Measurements from ENCODE around the gene LEFTY1.
"Not testable (repeated sequence)": the region's sequence is repeated elsewhere in the genome, so short reads cannot be mapped to it uniquely, and the experiment has no call there.

LEFTY1 gene

DNA sequence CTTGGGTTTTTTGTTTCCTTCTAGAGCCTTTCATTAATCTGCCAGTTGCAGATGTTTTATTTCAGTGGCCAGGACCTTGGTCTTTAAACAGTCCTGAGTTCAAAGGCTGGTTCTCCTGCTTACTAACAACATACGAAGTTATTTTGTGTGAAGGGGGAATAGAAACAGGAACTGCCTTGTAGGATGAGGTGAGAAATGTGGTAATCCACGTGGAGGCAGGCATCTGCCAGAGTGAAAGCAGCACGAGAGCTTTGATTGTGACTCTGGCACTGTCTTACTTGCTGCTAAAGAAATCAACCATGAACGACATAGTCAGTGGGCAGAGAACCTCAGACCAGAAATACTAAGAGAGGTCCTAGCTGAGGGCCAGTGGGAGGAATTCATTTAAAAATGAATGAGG, 37.1 kb downstream of the LEFTY1 start:
- no peak for DNase-seq (ENCODE audit: low read depth in 2 of 3, low spot score in 1 of 3)

GRCh38 chr1:225850370-225850769, 38.6 kb downstream of the LEFTY1 start:
- DNase-seq (ENCODE audit: low read depth in 2 of 3, low spot score in 1 of 3), result no peak

DNA sequence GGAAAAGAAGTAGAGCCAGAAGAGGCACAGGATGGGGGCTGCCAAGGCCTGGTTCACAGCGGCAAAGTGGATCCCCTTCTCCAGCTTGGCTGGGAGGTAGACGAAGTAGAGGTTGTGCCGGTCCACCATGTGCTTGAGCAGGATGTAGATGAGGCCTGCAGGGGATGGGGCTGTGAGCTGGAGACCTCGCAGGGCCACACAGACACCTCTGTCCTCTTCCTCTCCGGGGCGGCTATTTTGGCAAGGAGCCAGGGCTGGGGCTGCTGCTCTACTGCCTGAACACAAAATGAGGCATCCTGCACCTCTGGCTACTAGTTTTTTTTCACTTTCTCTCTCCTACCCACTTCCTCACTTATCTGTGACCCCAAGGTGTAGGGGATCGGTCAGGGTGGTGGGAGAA, 39.0 kb downstream of the LEFTY1 start:
- DNase-seq (ENCODE audit: low read depth in 2 of 3, low spot score in 1 of 3), result no peak

- DNase-seq (ENCODE audit: low read depth in 2 of 3, low spot score in 1 of 3), result no peak
Measured at GRCh38 chr1:225848030-225848955, 40.7 kb downstream of the LEFTY1 start.

DNA sequence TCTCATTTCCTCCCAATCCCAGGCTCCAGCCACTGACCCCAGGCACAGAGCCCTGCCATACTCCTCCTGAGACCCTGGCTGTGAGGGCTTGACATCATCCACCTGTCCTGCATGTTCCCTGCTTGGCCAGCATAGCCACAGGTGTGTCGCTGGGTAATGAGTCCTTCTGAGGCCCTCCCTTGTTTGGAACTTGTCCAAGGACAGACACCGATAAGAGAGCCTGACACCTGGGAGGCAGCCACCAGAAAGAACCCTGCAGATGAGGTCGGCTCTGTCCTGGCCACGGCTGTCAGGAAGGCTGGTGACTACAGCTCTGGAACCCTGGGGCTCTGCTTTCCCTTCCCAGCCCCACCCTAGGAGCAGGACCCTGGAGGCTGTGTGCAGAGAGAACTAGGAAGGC, 41.3 kb downstream of the LEFTY1 start:
- no peak for DNase-seq (ENCODE audit: low read depth in 2 of 3, low spot score in 1 of 3)

GRCh38 chr1:225846331-225847310, 42.3 kb downstream of the LEFTY1 start:
- DNase-seq (ENCODE audit: low read depth in 2 of 3, low spot score in 1 of 3), result no peak

DNA sequence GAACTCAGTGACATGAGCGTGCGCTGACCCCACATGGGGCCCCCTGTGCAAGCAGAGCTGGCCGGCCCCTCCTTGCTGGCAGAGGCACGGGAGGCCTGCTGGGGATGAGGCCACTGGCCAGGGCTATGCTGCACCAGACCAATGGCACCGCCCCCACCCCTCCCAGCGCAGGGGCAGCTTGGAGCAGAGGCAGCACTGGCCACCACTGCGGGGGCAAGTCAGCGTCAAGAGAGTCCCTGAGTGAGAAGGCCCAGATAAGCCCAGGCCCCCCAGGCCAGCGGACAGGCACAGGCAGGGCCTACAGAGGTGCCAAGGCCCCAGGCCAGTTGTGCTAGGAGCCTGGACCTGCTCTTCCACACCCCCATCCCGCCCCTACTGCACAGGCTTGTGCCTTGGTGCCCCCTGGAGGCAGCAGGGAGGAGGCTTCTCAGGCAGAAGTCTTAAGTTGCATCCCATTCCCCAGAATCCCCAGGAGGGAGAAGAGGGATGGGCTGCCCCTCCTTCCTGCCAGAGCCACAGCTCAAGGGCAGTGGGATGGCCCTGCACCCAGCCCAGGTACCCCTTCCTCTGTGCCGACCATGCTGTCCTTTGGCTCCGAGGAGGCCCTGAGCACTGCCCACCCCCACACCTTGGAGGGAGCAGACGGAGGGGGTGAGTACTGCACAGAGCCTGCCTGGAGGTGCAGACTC, 43.2 kb downstream of the LEFTY1 start:
- DNase-seq (ENCODE audit: low read depth in 2 of 3, low spot score in 1 of 3), result no peak

DNA sequence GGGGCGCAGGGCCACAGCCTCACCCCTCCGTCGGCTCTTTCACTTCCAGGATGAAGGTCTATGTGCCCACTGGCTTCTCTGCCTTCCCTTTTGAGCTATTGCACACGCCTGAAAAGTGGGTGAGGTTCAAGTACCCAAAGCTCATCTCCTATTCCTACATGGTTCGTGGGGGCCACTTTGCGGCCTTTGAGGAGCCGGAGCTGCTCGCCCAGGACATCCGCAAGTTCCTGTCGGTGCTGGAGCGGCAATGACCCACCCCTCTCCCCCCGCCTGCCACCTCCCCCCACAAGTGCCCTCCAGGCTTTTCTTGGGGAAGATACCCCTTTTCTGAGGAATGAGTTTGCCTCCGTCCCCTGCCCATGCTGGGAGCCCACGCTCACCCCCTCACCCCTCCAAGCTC, 43.8 kb downstream of the LEFTY1 start:
- DNase-seq (ENCODE audit: low read depth in 2 of 3, low spot score in 1 of 3), result no peak

DNA sequence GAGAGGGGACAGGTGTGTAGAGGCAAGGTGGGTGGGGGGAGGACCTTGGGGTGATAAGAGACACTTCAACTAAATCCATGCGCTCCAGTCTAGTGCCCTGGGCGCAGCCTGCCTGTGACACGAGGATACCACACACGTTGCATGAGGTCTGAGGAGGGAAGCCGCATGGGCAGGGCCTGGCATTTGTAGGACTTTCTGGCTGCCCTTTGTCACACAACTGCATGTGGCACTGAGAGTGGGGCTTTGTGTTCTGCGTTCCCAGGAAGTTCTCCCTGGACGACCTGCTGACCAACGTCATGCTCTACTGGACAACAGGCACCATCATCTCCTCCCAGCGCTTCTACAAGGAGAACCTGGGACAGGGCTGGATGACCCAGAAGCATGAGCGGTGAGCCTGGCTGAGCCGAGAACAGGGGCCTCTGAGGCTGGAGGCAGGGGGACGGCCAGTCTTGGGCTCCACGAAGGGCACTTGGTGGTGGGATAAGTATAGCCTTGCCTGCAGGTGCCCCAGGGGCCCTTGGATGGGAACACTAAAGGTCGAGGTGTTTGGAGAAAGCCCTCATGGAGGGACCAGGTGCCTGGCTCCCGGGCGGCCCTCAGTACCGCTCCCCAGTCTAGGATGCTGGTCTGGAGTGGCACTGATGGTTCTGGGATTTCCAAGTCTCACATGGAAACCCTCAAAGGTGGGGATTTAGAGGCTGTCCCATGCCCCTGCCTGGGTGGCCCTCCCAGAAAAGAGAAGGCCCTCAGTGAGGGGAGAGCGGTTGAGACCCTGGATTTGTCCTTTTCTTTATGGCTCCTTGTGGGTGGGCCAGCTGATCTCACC, 44.5 kb downstream of the LEFTY1 start:
- DNase-seq (ENCODE audit: low read depth in 2 of 3, low spot score in 1 of 3), result no peak

GRCh38 chr1:225843426-225843795, 45.5 kb downstream of the LEFTY1 start:
- no peak for DNase-seq (ENCODE audit: low read depth in 2 of 3, low spot score in 1 of 3)

GRCh38 chr1:225842788-225843425, 46.0 kb downstream of the LEFTY1 start:
- DNase-seq (ENCODE audit: low read depth in 2 of 3, low spot score in 1 of 3), result no peak

GRCh38 chr1:225842074-225842473, 46.9 kb downstream of the LEFTY1 start:
- DNase-seq (ENCODE audit: low read depth in 2 of 3, low spot score in 1 of 3), result no peak

DNA sequence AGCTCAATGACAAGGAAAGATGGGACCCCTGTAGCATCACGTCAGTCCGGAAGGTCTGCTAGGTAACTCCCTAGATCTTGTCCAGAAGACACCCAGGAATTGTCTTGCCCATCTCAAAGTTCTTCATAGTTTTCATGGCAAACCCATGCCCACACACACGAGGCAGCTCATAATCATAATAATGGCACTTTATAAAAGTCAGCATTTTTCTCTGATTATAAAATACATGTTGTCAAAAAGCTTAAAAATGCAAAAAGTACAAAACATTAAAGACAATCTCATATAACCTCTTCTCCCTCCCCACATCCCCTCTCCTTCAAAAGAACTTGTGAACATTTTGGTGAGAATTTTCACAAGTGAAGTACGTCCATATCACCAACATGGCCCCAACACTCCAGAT, 48.2 kb downstream of the LEFTY1 start:
- DNase-seq (ENCODE audit: low read depth in 2 of 3, low spot score in 1 of 3), result no peak

DNA sequence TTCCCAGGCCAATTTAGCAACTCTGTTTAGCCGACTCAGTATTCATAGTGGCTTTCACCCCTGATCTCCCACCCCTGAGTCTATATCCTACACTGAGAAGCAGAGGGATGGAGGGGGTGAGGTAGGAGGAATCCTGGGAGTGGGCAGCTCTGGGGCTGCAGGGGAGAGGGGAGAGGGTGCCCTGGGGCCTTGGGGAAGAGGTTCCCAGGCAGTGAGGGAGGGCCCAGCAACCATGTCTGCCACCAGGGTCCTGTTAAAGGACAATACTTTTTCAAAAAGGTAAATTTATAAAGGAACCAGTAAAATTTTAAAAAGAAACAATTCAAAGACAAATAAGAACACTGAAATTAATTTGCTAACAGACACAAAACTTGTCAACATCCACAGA, 48.7 kb downstream of the LEFTY1 start:
- no peak for DNase-seq (ENCODE audit: low read depth in 2 of 3, low spot score in 1 of 3)

- DNase-seq (ENCODE audit: low read depth in 2 of 3, low spot score in 1 of 3), result no peak
Measured at GRCh38 chr1:225838793-225839192, 50.2 kb downstream of the LEFTY1 start.

DNA sequence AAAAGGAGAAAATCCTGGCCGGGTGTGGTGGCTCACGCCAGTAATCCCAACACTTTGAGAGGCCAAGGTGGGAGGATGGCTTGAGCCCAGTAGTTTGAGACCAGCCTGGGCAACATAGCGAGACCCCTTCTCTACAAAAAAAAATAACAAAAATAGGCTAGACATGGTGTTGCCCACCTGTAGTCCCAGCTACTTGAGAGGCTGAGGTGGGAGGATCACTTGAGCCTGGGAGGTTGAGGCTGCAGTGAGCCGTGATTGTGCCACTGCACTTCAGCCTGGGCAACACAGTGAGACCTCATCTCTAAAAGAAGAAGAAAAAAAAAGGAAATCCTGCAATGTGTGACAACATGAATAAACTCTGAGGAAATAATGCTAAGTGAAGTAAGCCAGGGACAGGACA, 52.6 kb downstream of the LEFTY1 start:
- DNase-seq (ENCODE audit: low read depth in 2 of 3, low spot score in 1 of 3), result not testable (repeated sequence)
